NCI-H2196 treated with DMSO at 0.1 percent for 48 hours (cell line): ENCODE measurements around the gene COL27A1.

Experiments used
- DNase-seq: peaks from one replicate; lab custom pipeline; 2025; ENCODE audit not compliant: unreplicated experiment; lab: John Stamatoyannopoulos, UW

COL27A1 gene

DNA sequence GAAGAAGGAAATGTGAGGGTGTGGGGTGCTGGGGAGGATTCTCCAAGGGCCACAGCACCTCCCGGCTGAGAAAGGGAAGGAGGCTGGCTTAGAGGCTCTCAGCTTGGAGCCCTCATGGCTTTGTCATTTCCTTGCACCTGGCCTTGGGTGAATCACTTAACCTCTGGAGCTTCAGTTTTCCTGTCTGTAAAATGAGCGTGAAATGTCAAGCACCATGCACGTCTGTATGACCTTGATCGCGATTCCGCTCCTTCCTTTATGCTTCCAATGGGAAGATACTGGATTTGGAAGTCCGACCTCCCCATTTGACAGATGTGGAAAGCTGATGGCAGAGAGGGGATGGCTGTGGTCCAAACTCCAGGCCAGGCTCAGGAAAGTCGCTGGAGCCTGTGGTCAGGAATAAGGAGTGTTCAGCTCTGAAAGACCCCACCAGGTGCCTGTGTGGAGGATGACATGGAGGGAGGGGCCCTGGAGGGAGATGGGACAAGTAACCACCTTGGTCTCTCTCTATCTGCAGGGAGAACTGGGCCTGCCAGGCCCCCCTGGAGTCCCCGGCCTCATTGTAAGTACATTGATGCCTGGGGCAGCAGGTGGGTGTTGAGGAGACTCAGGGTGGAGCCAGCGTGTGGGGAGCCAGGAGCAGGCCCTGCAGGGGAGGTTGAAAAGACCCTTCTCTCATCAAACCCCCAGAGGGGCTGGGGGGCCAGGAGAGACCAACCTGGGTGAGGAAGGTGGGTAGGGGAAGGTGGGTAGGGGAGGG lies 66.5 kb downstream of the COL27A1 start:
- DNase-seq = no peak

- DNase-seq = no peak
Observed at GRCh38 chr9:114223564-114224246, 68.4 kb downstream of the COL27A1 start.

DNA sequence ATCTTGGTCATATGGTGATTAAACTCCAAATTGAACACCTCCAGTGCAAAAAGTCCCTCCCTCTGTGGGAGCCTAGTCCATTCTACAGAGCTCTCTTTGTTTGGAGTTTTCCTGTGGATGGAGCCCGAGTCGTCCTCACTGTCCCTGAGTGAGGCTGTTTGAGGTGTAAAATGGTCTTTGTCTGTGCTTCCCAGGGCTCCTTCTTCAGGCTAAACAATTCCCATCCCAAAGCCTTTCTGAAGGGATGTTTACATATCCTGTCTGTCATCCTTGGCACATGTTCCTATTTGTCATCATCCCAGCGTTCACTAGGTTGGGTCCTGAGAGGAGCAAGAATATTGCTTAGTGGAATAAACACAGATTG lies 68.9 kb downstream of the COL27A1 start:
- DNase-seq = no peak

- DNase-seq = no peak
Observed at GRCh38 chr9:114225561-114226212, 70.3 kb downstream of the COL27A1 start.

DNA sequence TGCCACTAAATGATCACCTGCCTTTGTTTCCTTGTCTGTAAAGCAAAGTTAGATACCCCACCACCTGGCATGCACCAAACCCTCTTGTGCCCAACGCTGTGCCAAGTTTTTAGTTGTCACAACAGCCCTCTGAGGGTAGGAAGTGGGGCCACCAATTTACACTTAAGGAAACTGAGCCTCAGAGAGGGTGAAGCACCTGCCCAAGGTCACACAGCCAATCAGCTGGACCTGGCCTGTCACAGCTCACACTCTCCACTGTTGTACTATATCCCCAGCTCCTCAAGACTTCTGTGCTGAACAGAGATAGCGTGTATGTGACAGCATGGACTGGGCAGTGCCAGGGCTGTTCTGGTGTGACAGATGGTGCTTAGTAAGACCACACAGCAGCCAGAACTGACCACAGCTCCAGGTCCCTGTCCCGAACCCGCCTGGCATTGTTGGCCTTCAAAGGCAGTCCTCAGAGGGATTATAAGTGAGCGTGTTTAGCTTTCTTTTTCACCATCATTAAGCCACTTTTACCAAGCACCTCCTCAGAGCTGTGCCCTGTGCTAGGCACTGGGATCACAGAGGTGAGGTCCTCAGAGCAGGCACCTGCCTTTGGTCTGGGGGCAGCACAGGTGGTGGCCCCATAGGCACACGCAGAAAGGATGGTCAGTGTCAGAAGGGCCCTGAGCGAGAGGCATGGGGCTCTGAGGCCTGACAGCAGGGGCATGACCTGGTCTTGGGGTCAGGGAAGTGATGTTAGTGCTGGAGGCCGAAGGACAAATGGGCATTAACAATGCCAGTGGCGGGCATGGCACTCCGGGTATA lies 71.1 kb downstream of the COL27A1 start:
- no peak for DNase-seq

DNA sequence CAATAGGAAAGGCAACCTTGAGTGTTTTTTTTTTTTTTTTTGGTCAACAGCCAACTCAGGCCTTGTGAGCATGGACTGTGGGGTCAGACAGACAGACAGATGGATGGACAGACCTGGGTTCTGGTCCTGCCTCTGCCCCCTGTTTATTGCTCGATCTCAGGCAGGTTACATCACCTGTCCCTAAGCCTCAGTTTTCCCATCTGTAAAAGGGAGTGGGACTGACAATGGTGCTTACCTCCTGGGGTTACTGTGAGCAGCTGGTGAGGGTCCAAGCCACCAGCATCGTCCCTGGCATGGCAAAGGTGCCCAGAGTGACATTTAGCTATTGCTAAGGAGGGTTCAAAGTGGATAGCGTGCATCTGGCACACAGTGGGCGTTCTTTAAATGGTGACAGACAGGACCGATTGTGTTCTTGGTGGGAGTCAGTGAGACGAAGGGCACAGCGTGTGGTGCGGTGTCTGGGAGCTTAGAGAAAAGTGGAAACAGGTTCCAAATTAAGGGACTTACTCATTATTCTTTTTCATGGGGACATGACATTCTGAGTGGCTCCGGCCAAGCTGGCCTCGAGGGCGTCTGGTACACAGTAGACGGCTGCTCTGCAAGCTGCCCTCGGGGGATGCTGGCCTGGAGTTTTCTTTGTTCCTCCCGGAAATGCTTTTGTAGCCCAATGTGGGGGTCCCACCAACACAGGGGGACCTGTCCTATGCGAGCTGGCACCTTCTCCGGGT lies 72.1 kb downstream of the COL27A1 start:
- no peak for DNase-seq

DNA sequence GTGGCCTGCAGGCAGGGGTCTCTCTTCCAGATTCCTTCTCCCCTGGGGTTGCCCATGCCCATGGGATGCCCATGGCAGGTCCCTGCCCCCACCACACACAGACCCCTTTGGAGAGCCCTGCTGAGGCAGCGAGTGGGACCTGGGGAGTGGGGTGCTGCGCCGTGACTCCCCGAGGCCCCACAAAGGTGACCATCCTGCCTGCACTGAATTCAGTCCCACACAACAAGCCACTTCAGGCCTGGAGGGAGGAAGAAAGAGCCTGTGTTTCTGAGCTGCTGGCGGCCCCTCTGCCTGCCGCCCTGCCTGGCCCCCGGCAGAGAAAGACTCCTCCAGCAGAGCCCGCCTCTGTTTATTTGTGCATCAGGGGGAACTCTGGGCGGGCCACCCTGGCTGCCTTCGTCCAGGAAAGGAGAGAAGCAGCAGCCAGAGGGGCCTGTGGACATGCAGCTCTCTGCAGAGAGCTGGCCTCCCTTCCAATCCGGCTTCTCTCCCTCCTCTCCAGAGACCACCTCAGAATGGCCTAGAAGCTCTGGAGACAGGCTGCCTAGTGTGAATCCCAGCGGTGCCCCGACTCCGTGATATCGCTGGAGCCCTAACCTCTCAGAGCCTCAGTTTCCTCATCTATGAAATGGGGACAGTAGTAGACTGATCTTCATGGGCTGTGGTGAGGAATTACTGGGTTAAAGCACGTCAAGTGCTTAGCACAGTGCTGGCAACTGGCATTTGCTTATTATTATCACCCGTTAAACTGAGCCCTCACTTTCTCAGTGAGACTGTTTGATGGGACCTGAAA lies 72.9 kb downstream of the COL27A1 start:
- DNase-seq = no peak

DNA sequence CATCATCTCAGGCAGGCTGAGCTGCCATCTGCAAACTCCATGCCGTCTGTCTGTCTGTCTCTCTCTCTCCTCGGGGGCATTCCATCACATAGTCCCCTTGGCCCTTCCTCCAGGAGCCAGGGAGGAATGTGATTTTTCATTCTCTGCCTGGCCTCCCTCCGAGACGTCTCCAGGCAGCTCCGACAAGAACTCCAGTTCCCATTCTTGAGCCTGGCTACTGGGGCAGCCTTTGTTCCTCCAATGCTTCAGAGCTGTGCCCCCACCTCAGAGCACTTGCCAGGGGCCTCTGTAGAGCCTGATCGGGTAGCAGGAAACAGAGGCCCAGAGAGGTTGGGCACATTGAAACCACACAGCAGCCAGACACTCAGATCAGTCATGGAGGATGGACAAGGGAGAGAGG lies 74.0 kb downstream of the COL27A1 start:
- DNase-seq = no peak

GRCh38 chr9:114230068-114230467 lies 74.7 kb downstream of the COL27A1 start:
- no peak for DNase-seq

DNA sequence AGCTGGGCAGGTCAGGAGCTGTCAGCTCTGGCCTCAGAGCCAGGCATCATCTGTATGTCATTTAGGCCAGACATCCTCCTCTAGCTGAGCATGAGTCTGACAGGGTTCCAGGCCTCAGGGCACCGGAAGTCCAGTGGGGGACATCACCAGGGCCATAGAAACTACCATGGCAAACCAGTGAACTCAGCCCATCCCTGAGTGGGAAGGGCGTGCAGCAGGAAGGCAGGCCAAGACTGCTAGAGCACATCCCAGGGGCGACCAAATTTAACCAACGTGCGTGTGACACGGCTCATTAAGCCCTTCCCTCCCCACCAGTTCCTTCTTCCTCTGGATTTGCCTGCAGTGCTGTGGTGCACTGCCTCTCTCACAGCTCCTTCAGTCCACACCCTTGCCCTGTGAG lies 75.9 kb downstream of the COL27A1 start:
- DNase-seq = no peak

- DNase-seq = no peak
Observed at GRCh38 chr9:114231719-114232449, 76.5 kb downstream of the COL27A1 start.

GRCh38 chr9:114233491-114234185 lies 78.3 kb downstream of the COL27A1 start:
- no peak for DNase-seq

- DNase-seq = no peak
Observed at GRCh38 chr9:114235033-114235661, 79.8 kb downstream of the COL27A1 start.

DNA sequence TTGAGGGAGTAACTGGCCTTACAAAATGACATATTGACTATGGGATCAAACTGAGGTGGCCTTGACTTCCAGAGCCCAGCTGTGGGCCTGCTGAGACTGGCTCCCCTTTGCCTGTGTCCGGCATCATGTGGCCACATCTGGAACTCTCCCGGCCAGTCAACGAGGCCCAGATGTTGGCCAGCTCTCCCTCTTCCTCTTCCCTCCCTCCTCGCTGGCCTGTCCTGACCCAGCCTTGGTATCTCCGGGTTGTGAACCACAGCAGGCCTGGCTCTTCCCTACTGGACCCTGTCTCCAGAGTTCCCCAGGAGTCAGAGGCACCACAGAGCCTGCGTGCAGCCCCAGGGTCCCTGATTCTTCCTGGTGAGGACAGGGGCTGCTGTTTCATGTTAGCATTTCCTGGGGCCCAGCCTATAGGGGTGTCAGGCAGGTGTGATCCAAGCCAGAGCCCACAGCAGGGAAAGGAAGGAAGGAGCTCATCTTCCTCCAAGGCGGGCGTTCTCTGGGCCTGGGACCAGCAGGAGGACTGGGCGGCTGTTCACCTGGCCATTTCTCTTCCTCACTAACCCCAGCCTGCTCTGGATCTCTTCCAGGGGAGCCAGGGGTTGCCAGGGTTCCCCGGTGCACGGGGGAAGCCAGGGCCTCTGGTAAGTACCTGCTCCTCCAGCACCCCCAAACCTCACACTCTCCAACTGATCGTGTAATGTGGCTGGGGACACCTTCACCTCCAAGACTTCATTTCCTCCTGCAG lies 81.2 kb downstream of the COL27A1 start:
- no peak for DNase-seq

- DNase-seq = no peak
Observed at GRCh38 chr9:114237247-114237646, 81.9 kb downstream of the COL27A1 start.

DNA sequence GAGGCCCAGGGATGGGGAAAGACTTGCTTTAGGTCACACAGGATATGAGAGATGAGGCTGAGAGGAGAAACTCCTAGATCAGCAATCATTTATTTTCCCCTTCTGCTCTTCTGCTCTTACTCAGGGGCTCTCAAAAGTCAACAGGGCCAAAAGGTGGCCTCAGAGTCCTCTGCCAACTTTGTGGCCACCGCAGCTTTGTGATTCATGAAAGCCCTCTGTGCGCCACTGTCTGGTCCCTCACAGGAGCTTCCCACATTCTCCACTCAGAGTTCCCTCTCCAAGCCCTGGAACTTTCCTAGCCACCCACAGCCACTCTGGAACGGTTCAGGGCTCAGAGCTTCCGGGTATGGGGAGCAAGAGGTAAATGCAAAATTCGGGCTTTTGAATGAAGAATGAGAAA lies 82.4 kb downstream of the COL27A1 start:
- DNase-seq = no peak

- DNase-seq = no peak
Observed at GRCh38 chr9:114238472-114238871, 83.1 kb downstream of the COL27A1 start.
